Measurements from ENCODE around the gene TNN. TPM values are rescaled to one million over a fixed set of nuclear protein-coding genes. Genes with fewer than 3 reads are reported as not detected.

TNN gene
- polyA plus RNA-seq, 1 donor (not counting 4 experiments of a cell fraction or from before 2014, with no cell fraction given): not detected

DNA sequence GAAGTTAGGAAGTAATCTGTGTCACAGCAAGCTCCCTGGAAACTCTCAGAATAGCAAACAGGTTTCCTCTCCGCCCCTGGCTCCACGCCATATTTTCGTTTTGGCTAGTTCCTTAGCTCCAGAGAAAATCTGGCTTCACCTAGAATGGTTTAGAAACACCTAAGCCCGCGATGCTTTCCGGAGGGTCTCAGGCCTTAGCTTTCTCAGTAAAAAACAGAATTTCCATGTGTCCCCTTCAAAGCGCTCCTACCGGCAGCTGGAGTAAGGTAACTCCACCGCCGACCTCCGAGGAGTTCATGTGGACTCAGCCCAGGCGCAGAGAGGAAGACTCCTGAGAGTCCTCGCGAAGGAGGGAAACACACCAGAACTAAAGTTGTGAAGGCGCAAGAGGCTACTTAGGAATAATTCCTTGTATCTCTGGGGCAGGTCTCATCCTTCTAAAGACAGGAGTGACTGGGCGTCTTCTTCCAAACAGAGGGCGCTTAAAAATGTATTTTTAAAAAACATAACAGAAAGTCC, 124.5 kb downstream of the TNN start:
- Histone ChIP-seq H4K20me1 (ENCODE audit: control insufficient read depth, extremely low read depth, insufficient read depth, low read length) (peaks cover 3% of the 10 kb centered on the region), H3K27me3 (ENCODE audit: control insufficient read depth, extremely low read depth, insufficient read depth, low read length) (no peaks in the 10 kb centered on the region), H3K9me3 (ENCODE audit: control insufficient read depth, low read depth, low read length) (no peaks in the 10 kb centered on the region), H3K4me2 (ENCODE audit: control insufficient read depth, extremely low read depth, insufficient read depth, low read depth, low read length) (peak overlapping the region; percentile 98), H3K27ac (ENCODE audit: control insufficient read depth, insufficient read depth, low read length) (peak overlapping the region; percentile 93), H3K4me1 (ENCODE audit: control insufficient read depth, extremely low read depth, insufficient read depth, low read length) (peaks cover 65% of the 10 kb centered on the region), H2AFZ (ENCODE audit: control insufficient read depth, low read length) (peak overlapping the region; percentile 16), H3K36me3 (ENCODE audit: control insufficient read depth in 2 of 2, extremely low read depth in 1 of 2, insufficient read depth in 2 of 2, low read length in 2 of 2) (peaks cover 4 to 24% of the 10 kb centered on the region in 2 experiments), H3K79me2 (ENCODE audit: control insufficient read depth, insufficient read depth, low read length) (peaks cover 52% of the 10 kb centered on the region), H3K4me3 (ENCODE audit: control insufficient read depth in 2 of 3, extremely low read depth in 1 of 3, insufficient read depth in 2 of 3, low read depth in 1 of 3, low read length in 3 of 3) (peak overlapping the region; percentile 64 to 94 (median 92)), H3K9ac (ENCODE audit: control insufficient read depth, extremely low read depth, insufficient read depth, low read length) (peak overlapping the region; percentile 90), H3K9me1 (ENCODE audit: control insufficient read depth, extremely low read depth, insufficient read depth, low read length) (no peaks in the 10 kb centered on the region)
- FAIRE-seq: peak; percentile 29
- dilution Hi-C loops (cut with MboI; ENCODE audit: extremely low pct_ligation_motif_present, low sequenced_read_pairs): no loop called here
- DNase-seq (ENCODE audit: low read depth, low spot score): no peak
- no peak for TF ChIP-seq EZH2 (IDR thresholded peaks at IDR 0.05; ENCODE audit: low read length)
- TF ChIP-seq, protein P1, sequence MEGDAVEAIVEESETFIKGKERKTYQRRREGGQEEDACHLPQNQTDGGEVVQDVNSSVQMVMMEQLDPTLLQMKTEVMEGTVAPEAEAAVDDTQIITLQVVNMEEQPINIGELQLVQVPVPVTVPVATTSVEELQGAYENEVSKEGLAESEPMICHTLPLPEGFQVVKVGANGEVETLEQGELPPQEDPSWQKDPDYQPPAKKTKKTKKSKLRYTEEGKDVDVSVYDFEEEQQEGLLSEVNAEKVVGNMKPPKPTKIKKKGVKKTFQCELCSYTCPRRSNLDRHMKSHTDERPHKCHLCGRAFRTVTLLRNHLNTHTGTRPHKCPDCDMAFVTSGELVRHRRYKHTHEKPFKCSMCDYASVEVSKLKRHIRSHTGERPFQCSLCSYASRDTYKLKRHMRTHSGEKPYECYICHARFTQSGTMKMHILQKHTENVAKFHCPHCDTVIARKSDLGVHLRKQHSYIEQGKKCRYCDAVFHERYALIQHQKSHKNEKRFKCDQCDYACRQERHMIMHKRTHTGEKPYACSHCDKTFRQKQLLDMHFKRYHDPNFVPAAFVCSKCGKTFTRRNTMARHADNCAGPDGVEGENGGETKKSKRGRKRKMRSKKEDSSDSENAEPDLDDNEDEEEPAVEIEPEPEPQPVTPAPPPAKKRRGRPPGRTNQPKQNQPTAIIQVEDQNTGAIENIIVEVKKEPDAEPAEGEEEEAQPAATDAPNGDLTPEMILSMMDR (optimal IDR thresholded peaks at IDR 0.05 in 1 of 3, IDR thresholded peaks at IDR 0.05 in 1 of 3, conservative IDR thresholded peaks at IDR 0.05 in 1 of 3; ENCODE audit: extremely low read depth in 1 of 3, insufficient read depth in 2 of 3, low read length in 3 of 3): no peak

DNA sequence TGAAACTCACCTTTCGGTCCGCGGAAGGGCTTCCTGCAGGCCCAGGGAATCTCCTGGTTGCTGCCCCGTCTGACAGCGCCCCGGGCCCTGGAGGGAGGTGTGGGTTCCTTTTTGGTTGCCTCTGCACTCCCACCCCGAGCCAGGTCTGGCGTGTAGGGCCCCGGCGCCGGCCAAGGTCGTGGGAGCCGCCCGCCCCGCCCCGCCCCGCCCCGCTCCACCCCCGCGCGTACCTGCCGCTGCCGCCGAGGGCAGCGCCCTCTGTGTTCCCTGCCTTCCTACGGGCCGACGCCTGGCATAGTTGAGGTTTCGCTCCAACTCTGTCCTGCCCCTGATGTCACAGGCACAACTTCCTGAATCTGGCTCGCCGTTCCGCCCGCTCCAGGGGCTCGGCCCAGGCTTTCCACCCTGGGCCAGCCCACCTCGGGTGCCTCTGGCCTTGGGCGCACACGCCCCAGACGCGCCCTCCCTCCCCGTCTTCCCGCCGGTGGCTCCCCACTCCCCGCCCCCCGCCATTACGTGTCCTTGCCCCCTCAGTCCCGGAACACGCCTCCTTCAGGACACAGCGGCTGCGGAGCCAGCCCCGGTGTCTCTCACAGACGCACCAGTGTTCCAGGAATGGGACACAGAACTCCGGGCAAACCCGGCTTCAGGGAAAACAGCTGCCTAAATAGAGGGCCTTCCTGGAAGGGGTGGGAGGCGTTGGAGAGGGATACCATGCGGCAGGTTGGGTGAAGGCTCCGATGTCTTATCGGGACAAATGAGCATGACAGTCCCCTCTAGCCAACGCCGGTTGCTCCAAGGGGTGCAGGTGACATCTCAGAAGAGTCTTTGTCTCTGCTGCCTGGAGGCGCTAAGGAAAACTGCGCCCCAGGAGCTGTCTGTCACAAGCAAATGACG, 125.2 kb downstream of the TNN start, which contains the start of gene KIAA0040:
Gene KIAA0040, minus strand, starts transcription at position 147 of the 897 bp plus-strand sequence. CDS start 31,763 bp downstream, outside the sequence.
- DNase-seq (ENCODE audit: low read depth, low spot score) (peak; percentile 50), FAIRE-seq (no peak)
- H3K4me1 ChIP-seq (ENCODE audit: control insufficient read depth, extremely low read depth, insufficient read depth, low read length): peaks cover 71% of the 10 kb centered on the region
- no peaks in the 10 kb centered on the region for H3K9me1 ChIP-seq (ENCODE audit: control insufficient read depth, extremely low read depth, insufficient read depth, low read length)
- H3K9ac ChIP-seq (ENCODE audit: control insufficient read depth, extremely low read depth, insufficient read depth, low read length): peak within 1 kb of the TSS; percentile 90
- peak within 1 kb of the TSS; percentile 93 for H3K27ac ChIP-seq (ENCODE audit: control insufficient read depth, insufficient read depth, low read length)
- H4K20me1 ChIP-seq (ENCODE audit: control insufficient read depth, extremely low read depth, insufficient read depth, low read length): peaks cover 3% of the 10 kb centered on the region
- H3K79me2 ChIP-seq (ENCODE audit: control insufficient read depth, insufficient read depth, low read length): peaks cover 45% of the 10 kb centered on the region
- H3K36me3 ChIP-seq (ENCODE audit: control insufficient read depth in 2 of 2, extremely low read depth in 1 of 2, insufficient read depth in 2 of 2, low read length in 2 of 2): peaks cover 4 to 18% of the 10 kb centered on the region in 2 experiments
- H3K4me2 ChIP-seq (ENCODE audit: control insufficient read depth, extremely low read depth, insufficient read depth, low read depth, low read length): peak within 1 kb of the TSS; percentile 98
- no peaks in the 10 kb centered on the region for H3K9me3 ChIP-seq (ENCODE audit: control insufficient read depth, low read depth, low read length)
- dilution Hi-C loops (cut with MboI; ENCODE audit: extremely low pct_ligation_motif_present, low sequenced_read_pairs): no loop called here
- peak within 1 kb of the TSS; percentile 41 for H2AFZ ChIP-seq (ENCODE audit: control insufficient read depth, low read length)
- peak within 1 kb of the TSS; percentile 64 to 94 (median 92) for H3K4me3 ChIP-seq (ENCODE audit: control insufficient read depth in 2 of 3, extremely low read depth in 1 of 3, insufficient read depth in 2 of 3, low read depth in 1 of 3, low read length in 3 of 3)
- no peaks in the 10 kb centered on the region for H3K27me3 ChIP-seq (ENCODE audit: control insufficient read depth, extremely low read depth, insufficient read depth, low read length)
- TF ChIP-seq, protein P1 (optimal IDR thresholded peaks at IDR 0.05 in 1 of 3, IDR thresholded peaks at IDR 0.05 in 1 of 3, conservative IDR thresholded peaks at IDR 0.05 in 1 of 3; ENCODE audit: extremely low read depth in 1 of 3, insufficient read depth in 2 of 3, low read length in 3 of 3): peak in 1 of 3 experiments; percentile 44
- no peak for TF ChIP-seq EZH2 (IDR thresholded peaks at IDR 0.05; ENCODE audit: low read length)

Data from keratinocyte (primary cell).